Medulla oblongata (tissue), 1 donor: ENCODE measurements around the gene BEND6.

Experiments
- DNase-seq: peaks from one replicate; pipeline ENCODE4 v3.0.0-alpha.2; 2015; ENCODE audit errors: extremely low spot score

BEND6 gene

GRCh38 chr6:56940463-56940862 is 14.4 kb upstream of the BEND6 start:
- no peak for DNase-seq

GRCh38 chr6:56940977-56941376 is 13.9 kb upstream of the BEND6 start:
- no peak for DNase-seq

GRCh38 chr6:56944661-56945060 is 10.2 kb upstream of the BEND6 start:
- DNase-seq = no peak

- DNase-seq = no peak
These were observed 8.5 kb upstream of the BEND6 start for GRCh38 chr6:56946368-56946767.

GRCh38 chr6:56947924-56948323 is 7.0 kb upstream of the BEND6 start:
- DNase-seq = no peak

- no peak for DNase-seq
These were observed 5.6 kb upstream of the BEND6 start for GRCh38 chr6:56949265-56949664.

- DNase-seq = no peak
These were observed 4.9 kb upstream of the BEND6 start for GRCh38 chr6:56949925-56950495.

GRCh38 chr6:56951049-56951831 is 3.7 kb upstream of the BEND6 start:
- peak; percentile 43 for DNase-seq

- peak; percentile 33 for DNase-seq
These were observed 1.1 kb upstream of the BEND6 start for GRCh38 chr6:56953597-56954402.

GRCh38 chr6:56955171-56956155 is 556 bp downstream of the BEND6 start:
- peak; percentile 81 for DNase-seq

- DNase-seq = no peak
These were observed 1.6 kb downstream of the BEND6 start for GRCh38 chr6:56956491-56956890.

- no peak for DNase-seq
These were observed 2.9 kb downstream of the BEND6 start for GRCh38 chr6:56957856-56958255.

GRCh38 chr6:56958481-56958880 is 3.6 kb downstream of the BEND6 start:
- DNase-seq = no peak

GRCh38 chr6:56959094-56959493 is 4.2 kb downstream of the BEND6 start:
- no peak for DNase-seq

- no peak for DNase-seq
These were observed 5.0 kb downstream of the BEND6 start for GRCh38 chr6:56959938-56960337.

- DNase-seq = no peak
These were observed 6.2 kb downstream of the BEND6 start for GRCh38 chr6:56961151-56961550.

GRCh38 chr6:56962441-56962840 is 7.5 kb downstream of the BEND6 start:
- no peak for DNase-seq

- DNase-seq = no peak
These were observed 8.1 kb downstream of the BEND6 start for GRCh38 chr6:56963043-56963442.

GRCh38 chr6:56963793-56964192 is 8.9 kb downstream of the BEND6 start:
- DNase-seq = no peak

GRCh38 chr6:56965126-56965525 is 10.2 kb downstream of the BEND6 start:
- DNase-seq = no peak

- no peak for DNase-seq
These were observed 15.9 kb downstream of the BEND6 start for GRCh38 chr6:56970849-56971248.

- no peak for DNase-seq
These were observed 22.3 kb downstream of the BEND6 start for GRCh38 chr6:56977192-56977591.
